Measurements from ENCODE around the gene CELF4.

GRCh38 chr18:37442477-37442876, 123.1 kb downstream of the CELF4 start:
- TF ChIP-seq SMC3 (IDR thresholded peaks at IDR 0.05; ENCODE audit: low read depth, low read length) (no peak), POLR2A (IDR thresholded peaks at IDR 0.05; ENCODE audit: low read depth, low read length) (no peak), CTCF (conservative IDR thresholded peaks at IDR 0.05; ENCODE audit: low read depth, low read length) (no peak)
